ENCODE results near the gene RNF114. TPM values are rescaled to one million over a fixed set of nuclear protein-coding genes. Genes with fewer than 3 reads are reported as not detected.
"Not testable (repeated sequence)": the region's sequence is repeated elsewhere in the genome, so short reads cannot be mapped to it uniquely, and the experiment has no call there.

The RNF114 gene
- total RNA-seq, 1 experiment from 2014 or later = 72.3 TPM

DNA sequence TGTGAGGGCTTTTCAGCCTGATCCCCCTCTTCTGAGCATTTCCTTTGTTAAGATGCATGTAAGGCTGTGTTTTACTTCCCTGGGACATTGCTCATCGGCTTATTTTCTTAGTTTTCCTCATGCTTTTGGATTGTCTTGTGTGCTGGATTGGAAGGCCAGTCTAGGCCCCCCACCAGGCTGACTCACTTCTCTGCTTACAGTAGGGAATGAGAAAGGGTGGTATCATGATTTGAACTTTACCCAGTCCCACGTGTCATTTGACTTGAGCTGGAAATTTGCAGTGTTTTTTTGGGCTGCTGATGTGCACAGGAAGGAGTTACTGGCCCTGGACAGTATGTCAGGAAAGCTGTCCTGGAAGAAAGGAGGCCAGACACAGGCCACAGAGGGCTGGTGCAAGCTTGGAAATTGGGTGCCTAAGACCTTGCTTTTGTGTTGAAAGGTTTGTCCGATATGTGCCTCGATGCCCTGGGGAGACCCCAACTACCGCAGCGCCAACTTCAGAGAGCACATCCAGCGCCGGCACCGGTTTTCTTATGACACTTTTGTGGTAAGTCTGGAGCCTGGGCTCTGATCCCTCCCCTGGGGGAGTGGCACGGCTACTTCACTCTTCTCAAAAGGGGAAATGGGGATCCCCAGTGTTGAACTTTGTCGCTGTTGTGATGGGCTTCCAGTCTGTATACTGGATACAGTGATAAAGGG lies 12.8 kb downstream of the RNF114 start:
- no TSS peak for BruUV-seq (replicated peaks)
- TF ChIP-seq, protein P1, sequence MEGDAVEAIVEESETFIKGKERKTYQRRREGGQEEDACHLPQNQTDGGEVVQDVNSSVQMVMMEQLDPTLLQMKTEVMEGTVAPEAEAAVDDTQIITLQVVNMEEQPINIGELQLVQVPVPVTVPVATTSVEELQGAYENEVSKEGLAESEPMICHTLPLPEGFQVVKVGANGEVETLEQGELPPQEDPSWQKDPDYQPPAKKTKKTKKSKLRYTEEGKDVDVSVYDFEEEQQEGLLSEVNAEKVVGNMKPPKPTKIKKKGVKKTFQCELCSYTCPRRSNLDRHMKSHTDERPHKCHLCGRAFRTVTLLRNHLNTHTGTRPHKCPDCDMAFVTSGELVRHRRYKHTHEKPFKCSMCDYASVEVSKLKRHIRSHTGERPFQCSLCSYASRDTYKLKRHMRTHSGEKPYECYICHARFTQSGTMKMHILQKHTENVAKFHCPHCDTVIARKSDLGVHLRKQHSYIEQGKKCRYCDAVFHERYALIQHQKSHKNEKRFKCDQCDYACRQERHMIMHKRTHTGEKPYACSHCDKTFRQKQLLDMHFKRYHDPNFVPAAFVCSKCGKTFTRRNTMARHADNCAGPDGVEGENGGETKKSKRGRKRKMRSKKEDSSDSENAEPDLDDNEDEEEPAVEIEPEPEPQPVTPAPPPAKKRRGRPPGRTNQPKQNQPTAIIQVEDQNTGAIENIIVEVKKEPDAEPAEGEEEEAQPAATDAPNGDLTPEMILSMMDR (IDR thresholded peaks at IDR 0.05; ENCODE audit: unreplicated experiment) = no peak
- CTCF ChIA-PET = no interaction called here
- no peaks in the 10 kb centered on the region for H3K9me3 Mint-ChIP-seq (ENCODE audit: low read depth, unreplicated experiment)
- peaks cover 76% of the 10 kb centered on the region for H3K36me3 Mint-ChIP-seq (ENCODE audit: insufficient read depth, unreplicated experiment)
- no peak overlapping the region for H3K27ac Mint-ChIP-seq (ENCODE audit: unreplicated experiment)
- H3K4me1 Mint-ChIP-seq (ENCODE audit: low read depth, unreplicated experiment) = peaks cover 17% of the 10 kb centered on the region
- intact Hi-C loops (cut with micrococcal nuclease; ENCODE audit: unreplicated experiment) = no loop called here
- no peaks in the 10 kb centered on the region for H3K27me3 Mint-ChIP-seq (ENCODE audit: unreplicated experiment)
- no peak overlapping the region for H3K4me3 Mint-ChIP-seq (ENCODE audit: low read depth, unreplicated experiment)
- no peak for DNase-seq

DNA sequence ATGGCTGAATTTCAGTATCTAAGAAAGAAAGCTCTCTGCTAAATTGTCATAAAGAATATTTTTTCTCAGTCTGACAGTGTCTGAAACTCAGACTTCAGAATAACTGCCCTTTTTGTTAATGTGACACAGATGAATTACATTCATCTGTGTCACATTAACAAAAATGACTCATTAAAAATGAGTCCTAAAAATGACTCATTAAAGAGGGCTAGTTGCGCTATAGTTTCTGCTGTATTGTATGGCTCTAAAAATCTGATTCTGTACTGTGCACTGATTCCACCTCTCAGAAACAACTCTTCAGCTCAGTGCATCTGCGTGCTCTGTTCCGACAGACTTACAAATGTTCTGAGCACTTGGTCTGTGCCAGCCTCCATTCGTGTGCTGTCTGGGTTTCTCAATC lies 15.0 kb downstream of the RNF114 start:
- intact Hi-C loops (cut with micrococcal nuclease; ENCODE audit: unreplicated experiment) = no loop called here

DNA sequence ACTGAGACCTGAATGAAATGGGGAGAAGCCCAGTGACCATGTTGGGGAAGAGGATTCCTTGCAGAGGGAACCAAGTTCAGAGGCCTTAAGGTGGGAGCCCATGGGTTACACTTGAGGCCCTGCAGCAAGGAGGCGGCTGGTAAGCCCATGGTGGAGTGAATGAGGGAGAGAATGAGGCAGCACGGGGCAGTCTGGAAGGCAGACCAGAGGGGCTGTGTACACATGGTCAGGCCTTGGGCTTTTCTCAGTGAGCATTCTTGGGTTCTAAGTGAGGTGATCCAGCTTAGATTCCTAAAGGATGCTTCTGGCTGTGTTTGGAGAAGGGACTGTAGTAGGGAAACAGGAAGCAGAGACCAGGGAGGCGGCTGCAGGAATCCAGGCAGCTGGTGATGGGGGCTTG lies 19.0 kb downstream of the RNF114 start:
- BruUV-seq (replicated peaks) = no TSS peak
- CTCF ChIA-PET = no interaction called here
- peaks cover 54% of the 10 kb centered on the region for H3K36me3 Mint-ChIP-seq (ENCODE audit: insufficient read depth, unreplicated experiment)

More for the DNA sequence above, 15.0 kb downstream of the RNF114 start:
- Mint-ChIP-seq H3K27ac (ENCODE audit: unreplicated experiment) (no peak overlapping the region), H3K9me3 (ENCODE audit: low read depth, unreplicated experiment) (no peaks in the 10 kb centered on the region), H3K27me3 (ENCODE audit: unreplicated experiment) (no peaks in the 10 kb centered on the region), H3K36me3 (ENCODE audit: insufficient read depth, unreplicated experiment) (peaks cover 63% of the 10 kb centered on the region), H3K4me1 (ENCODE audit: low read depth, unreplicated experiment) (peaks cover 17% of the 10 kb centered on the region), H3K4me3 (ENCODE audit: low read depth, unreplicated experiment) (no peak overlapping the region)
- CTCF ChIA-PET = interaction anchor here (0.6 to 0.8 kb wide), 5 partner anchors 11 to 964 kb away, joined by 3 to 4 read pairs (median 3); no protein-coding TSS in a partner anchor
- BruUV-seq (replicated peaks) = no TSS peak
- no peak for DNase-seq
- TF ChIP-seq, protein P1 (IDR thresholded peaks at IDR 0.05; ENCODE audit: unreplicated experiment) = no peak

DNA sequence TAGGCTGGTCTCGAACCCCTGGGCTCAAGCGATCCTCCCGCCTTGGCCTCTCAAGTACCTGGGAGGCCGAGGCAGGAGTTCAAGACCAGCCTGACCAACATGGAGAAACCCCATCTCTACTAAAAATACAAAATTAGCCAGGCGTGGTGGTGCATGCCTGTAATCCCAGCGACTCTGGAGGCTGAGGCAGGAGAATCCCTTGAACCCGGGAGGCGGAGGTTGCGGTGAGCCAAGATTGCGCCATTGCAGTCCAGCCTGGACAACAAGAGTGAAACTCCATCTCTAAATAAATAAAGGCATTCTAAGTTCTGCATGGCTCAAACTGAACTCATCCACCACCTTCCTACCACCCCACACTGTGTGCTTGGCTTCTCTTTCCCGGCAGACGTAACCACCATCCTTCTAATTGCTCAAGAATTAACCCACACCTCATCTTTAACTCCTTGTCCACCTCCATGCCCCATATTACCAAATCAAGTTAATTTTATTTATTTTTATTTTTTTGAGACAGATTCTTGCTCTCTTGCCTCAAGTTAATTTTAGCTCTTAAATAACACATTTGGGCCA lies 19.7 kb downstream of the RNF114 start:
- intact Hi-C loops (cut with micrococcal nuclease; ENCODE audit: unreplicated experiment); H3K4me1 Mint-ChIP-seq (ENCODE audit: low read depth, unreplicated experiment); CTCF ChIA-PET; H3K9me3 Mint-ChIP-seq (ENCODE audit: low read depth, unreplicated experiment); DNase-seq; BruUV-seq (replicated peaks); H3K27ac Mint-ChIP-seq (ENCODE audit: unreplicated experiment); H3K27me3 Mint-ChIP-seq (ENCODE audit: unreplicated experiment); H3K4me3 Mint-ChIP-seq (ENCODE audit: low read depth, unreplicated experiment): not testable (repeated sequence)
- peaks cover 55% of the 10 kb centered on the region for H3K36me3 Mint-ChIP-seq (ENCODE audit: insufficient read depth, unreplicated experiment)

More for the DNA sequence above, 19.0 kb downstream of the RNF114 start:
- TF ChIP-seq, protein P1 (IDR thresholded peaks at IDR 0.05; ENCODE audit: unreplicated experiment) = no peak
- H3K4me3 Mint-ChIP-seq (ENCODE audit: low read depth, unreplicated experiment) = no peak overlapping the region
- H3K4me1 Mint-ChIP-seq (ENCODE audit: low read depth, unreplicated experiment) = no peaks in the 10 kb centered on the region
- H3K27me3 Mint-ChIP-seq (ENCODE audit: unreplicated experiment) = no peaks in the 10 kb centered on the region
- no peak for DNase-seq
- intact Hi-C loops (cut with micrococcal nuclease; ENCODE audit: unreplicated experiment) = no loop called here
- no peaks in the 10 kb centered on the region for H3K9me3 Mint-ChIP-seq (ENCODE audit: low read depth, unreplicated experiment)
- H3K27ac Mint-ChIP-seq (ENCODE audit: unreplicated experiment) = no peak overlapping the region

DNA sequence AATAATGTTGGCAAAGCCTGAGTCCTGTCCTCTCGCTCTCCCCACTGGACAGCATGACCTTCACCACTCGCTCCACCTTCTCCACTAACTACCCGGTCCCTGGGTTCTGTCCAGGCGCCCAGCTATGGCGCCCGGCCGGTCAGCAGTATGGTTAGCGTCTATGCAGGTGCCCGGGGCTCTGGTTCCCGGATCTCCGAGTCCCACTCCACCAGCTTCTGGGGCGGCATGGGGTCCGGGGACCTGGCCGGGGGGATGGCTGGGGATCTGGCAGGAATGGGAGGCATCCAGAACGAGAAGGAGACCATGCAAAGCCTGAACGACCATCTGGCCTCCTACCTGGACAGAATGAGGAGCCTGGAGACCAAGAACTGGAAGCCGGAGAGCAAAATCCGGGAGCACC lies 20.5 kb downstream of the RNF114 start:
- Mint-ChIP-seq H3K4me1 (ENCODE audit: low read depth, unreplicated experiment) (no peaks in the 10 kb centered on the region), H3K27ac (ENCODE audit: unreplicated experiment) (no peak overlapping the region), H3K27me3 (ENCODE audit: unreplicated experiment) (no peaks in the 10 kb centered on the region), H3K9me3 (ENCODE audit: low read depth, unreplicated experiment) (no peaks in the 10 kb centered on the region), H3K36me3 (ENCODE audit: insufficient read depth, unreplicated experiment) (peaks cover 47% of the 10 kb centered on the region), H3K4me3 (ENCODE audit: low read depth, unreplicated experiment) (no peak overlapping the region)
- TF ChIP-seq, protein P1 (IDR thresholded peaks at IDR 0.05; ENCODE audit: unreplicated experiment) = no peak
- BruUV-seq (replicated peaks) = no TSS peak
- no peak for DNase-seq
- intact Hi-C loops (cut with micrococcal nuclease; ENCODE audit: unreplicated experiment) = no loop called here
- CTCF ChIA-PET = no interaction called here

DNA sequence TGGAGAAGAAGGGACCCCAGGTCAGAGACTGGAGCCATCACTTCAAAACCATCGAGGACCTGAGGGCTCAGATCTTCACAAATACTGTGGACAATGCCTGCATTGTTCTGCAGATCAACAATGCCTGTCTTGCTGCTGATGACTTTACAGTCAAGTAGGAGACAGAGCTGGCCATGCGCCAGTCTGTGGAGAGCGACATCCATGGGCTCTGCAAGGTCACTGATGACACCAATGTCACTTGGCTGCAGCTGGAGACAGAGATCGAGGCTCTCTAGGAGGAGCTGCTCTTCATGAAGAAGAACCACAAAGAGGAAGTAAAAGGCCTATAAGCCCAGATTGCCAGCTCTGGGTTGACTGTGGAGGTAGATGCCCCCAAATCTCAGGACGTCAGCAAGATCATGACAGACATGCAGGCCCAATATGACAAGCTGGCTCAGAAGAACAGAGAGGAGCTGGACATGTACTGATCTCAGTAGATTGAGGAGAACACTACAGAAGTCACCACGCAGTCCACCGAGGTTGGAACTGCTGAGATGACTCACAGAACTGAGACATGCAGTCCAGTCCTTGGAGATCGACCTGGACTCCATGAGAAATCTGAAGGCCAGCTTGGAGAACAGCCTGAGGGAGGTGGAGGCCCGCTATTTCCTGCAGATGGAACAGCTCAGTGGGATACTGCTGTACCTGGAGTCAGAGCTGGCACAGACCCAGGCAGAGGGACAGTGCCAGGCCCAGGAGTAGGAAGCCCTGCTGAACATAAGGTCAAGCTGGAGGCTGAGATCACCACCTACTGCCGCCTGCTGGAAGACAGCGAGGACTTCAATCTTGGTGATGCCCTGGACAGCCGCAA lies 21.1 kb downstream of the RNF114 start:
- peaks cover 42% of the 10 kb centered on the region for H3K36me3 Mint-ChIP-seq (ENCODE audit: insufficient read depth, unreplicated experiment)
- CTCF ChIA-PET = interaction anchor here (0.7 kb wide), 1 partner anchor 465 kb away, joined by 3 read pairs; no protein-coding TSS in a partner anchor
- H3K9me3 Mint-ChIP-seq (ENCODE audit: low read depth, unreplicated experiment); BruUV-seq (replicated peaks); H3K4me3 Mint-ChIP-seq (ENCODE audit: low read depth, unreplicated experiment); H3K27ac Mint-ChIP-seq (ENCODE audit: unreplicated experiment); H3K27me3 Mint-ChIP-seq (ENCODE audit: unreplicated experiment); H3K4me1 Mint-ChIP-seq (ENCODE audit: low read depth, unreplicated experiment); DNase-seq; intact Hi-C loops (cut with micrococcal nuclease; ENCODE audit: unreplicated experiment): not testable (repeated sequence)

Data from Calu3 (cell line).